K562 (cell line): ENCODE data around the gene GPATCH2.

ENCODE experiments used
- CTCF ChIP-seq, 3 experiments: IDR thresholded peaks in 2 of 3; conservative IDR thresholded peaks in 1 of 3; 2 replicates each; pipeline ENCODE4 v1.5.1; 2011 to 2012; ENCODE audit warnings: low read length in 3 of 3, mild to moderate bottlenecking in 3 of 3, control low read depth in 2 of 3, improper control_type of control experiment in 1 of 3, inconsistent platforms in 1 of 3, low read depth in 1 of 3, mixed read lengths in 1 of 3, moderate library complexity in 1 of 3; ENCODE audit not compliant: insufficient read depth in 2 of 3
- HNRNPUL1 ChIP-seq: fragments of 200-400 bp; formaldehyde crosslinking; IDR thresholded peaks from 2 replicates; pipeline ENCODE4 v1.6.1; 2017; ENCODE audit warnings: low read length
- POLR2A ChIP-seq: fragments of 450-650 bp; conservative IDR thresholded peaks from 2 replicates; pipeline ENCODE4 v1.6.1; 2016

GRCh38 chr1:217627431-217627830 lies 3.5 kb downstream of the GPATCH2 start:
- TF ChIP-seq HNRNPUL1 (no peak), POLR2A (no peak), CTCF (IDR thresholded peaks at IDR 0.05 in 2 of 3, conservative IDR thresholded peaks at IDR 0.05 in 1 of 3; ENCODE audit: insufficient read depth in 2 of 3, low read depth in 1 of 3, low read length in 3 of 3) (no peak)
